DMS153 (cell line): ENCODE data around the gene MED12L.

Experiments used
- DNase-seq: peaks from one replicate; lab custom pipeline; 2025; lab: John Stamatoyannopoulos, UW

The MED12L gene

GRCh38 chr3:151459358-151459757 lies 373.9 kb downstream of the MED12L start:
- no peak for DNase-seq

- DNase-seq = no peak
Measured at GRCh38 chr3:151460228-151460627, 374.8 kb downstream of the MED12L start.

DNA sequence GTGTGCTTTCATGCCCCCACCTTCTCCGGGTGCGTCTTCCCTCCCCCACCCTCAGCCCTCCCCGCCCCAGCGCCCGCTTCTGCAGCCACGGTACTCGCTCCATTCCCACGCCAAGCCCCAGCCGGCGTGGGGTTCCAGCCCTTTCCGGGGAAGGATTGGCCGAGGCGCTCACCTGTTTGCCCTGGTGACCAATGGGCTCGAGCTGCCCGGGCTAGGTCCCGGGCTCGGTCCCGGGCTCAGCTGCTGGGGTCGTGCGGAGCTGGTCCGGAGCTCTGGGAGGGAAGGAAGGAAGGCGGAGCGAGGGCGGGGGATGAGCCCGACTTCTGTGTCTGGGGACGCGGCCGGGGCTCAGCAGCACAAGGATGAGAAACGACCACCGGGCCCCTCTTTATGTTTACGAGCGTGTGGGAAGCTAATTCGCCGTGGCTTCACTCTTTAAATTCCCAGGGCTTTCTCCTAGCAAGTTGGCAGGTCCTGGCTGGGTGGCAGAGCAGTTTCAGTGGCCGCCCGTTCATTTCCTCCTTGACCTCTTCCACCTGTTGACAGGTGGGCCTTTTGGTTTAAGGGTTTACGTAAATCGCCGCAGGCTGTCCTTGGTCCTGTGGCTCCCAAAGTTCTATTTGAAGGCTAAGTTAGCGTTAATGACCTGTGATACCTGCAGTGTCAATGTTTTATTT lies 375.4 kb downstream of the MED12L start, which contains the start of gene IGSF10:
Gene IGSF10, minus strand, starts transcription at position 288 of the 677 bp plus-strand sequence. CDS start 2,352 bp downstream, outside the sequence.
- DNase-seq = no peak

DNA sequence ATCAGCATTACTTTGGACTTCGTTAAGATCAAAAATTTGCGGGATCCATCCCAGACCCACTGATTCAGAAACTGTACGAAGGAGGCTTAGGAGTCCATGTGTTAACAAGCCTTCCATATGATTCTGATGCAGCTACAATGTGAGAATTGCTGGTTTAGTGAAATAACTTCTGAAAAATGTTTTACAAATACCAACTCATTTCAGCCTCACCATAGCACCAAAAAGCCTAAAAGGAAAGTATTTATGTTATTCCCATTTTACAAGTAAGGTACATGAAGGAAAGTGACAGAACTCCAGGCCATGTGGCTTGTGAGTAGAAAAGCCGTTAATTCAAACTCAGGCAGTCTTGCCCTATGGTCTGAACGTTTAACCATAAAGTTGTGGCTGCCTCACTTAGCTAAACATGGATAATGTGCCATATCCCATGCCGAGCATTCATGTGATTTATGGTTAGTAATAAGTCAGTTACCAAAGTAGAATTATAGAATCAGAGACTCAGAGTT lies 376.9 kb downstream of the MED12L start:
- DNase-seq = no peak

DNA sequence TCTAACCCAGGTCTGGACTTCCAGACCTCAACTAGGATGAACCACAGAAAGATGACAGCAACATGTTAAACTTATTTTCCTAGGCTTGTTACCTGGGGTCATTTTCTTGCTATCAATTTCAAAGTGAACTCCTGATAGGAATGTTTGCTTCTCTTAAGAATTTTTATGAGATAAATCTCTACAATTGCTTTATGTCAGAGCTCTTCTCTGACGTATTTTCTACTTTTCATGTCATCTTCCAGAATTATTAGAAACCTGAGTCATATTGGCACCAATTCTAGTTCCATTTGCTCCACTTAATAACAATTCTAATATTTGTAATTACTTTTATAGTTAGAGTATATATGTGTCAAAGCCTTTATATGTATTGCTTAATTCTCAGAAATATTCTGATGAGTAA lies 377.5 kb downstream of the MED12L start:
- no peak for DNase-seq

DNA sequence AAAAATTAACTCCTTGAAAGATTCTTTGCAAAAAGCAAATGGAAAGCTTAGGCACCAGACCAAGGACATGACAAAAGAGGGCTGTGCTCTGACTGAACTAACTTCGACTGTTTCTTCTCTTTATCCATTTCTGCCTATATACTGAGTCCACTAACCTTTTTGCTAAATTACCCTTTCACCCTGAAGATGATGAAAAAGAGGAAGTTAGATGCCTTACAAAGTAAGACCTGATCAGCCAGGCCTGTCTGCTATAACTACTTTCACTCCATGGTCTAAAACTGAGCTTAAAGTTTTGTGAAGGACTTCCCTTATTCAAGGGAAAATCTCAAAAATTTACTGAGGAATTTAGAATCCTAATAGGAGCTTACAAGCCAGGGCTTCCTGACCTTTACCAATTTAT lies 381.6 kb downstream of the MED12L start:
- DNase-seq = no peak

GRCh38 chr3:151468284-151468917 lies 382.9 kb downstream of the MED12L start:
- DNase-seq = peak; percentile 7

DNA sequence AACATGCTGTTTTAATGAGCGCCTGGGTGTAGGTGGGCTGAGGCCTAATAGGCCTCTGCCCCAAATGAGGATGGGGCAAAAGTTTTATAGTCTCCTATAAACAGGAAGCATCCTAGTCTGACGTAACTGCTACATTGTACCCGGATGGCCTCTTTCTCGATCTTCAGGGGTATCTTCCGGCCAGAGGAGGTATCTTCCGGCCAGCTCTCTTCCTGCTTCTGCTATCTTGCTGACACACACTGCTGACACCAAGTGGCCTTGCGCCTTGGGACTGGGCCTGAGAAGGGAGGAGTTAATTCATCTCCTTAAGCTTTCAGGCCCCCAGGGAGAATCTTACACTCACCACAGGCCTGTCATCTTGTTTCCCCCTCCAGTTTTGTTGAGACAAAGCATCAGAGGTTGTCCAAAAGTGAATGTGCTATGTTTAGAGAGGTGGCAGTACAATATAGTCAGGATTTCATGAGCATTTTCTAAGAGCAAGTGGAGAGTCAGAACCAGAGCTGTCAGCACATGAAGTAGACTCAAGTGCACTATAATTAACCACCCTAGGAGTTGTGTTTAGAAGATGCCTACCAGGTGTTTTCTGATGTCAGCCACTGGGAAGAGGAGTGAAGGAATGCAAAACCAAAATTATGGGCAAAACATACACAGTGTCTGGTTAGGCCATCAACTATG lies 391.0 kb downstream of the MED12L start:
- no peak for DNase-seq

GRCh38 chr3:151477591-151478334 lies 392.3 kb downstream of the MED12L start:
- DNase-seq = no peak

GRCh38 chr3:151478335-151478697 lies 392.9 kb downstream of the MED12L start:
- no peak for DNase-seq

DNA sequence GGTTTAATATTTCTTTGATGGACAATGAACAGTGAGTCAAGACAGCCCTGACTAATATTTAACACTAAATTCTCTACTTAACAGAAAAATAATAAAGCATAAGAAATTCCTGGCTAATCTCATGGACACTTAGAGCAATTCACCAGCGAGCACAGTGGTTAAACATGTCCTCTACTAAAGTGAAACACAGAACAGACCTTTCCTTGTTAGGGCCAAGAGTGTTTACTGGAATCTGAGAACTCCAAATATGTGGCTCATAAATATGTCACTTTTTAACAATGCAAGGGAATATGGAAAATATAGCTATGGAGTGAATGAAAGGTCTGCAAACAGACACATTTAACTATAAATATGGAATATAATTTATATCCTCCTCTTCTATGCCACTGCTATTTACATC lies 394.0 kb downstream of the MED12L start:
- no peak for DNase-seq

- no peak for DNase-seq
Measured at GRCh38 chr3:151480492-151480891, 395.0 kb downstream of the MED12L start.

GRCh38 chr3:151483488-151483887 lies 398.0 kb downstream of the MED12L start:
- no peak for DNase-seq

DNA sequence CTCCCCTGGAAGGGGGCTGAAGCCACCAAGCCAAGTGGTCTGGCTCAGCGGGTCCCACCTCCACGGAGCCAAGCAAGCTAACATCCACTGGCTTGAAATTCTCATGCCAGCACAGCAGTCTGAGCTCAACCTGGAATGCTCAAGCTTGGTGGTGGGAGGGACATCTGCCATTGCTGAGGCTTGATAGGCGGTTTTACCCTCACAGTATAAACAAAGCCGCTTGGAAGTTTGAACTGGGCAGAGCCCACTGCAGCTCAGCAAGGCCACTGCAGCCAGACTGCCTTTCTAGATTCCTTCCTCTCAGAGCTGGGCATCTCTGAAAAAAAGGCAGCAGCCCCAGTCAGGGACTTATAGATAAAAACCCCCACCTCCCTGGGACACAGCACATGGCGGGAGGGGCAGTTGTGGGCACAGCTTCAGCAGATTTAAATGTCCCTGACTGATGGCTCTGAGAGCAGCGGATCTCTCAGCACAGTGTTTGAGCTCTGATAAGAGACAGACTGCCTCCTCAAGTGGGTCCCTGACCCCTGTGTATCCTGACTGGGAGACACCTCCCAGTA lies 398.6 kb downstream of the MED12L start:
- no peak for DNase-seq
